HG02884 (cell line): ENCODE results near the gene OAF.
A peak's percentile ranks its signal among the peaks of the same experiment; 100 is the strongest.

Experiments
- ATAC-seq: cut with Tn5 transposase; IDR thresholded peaks from one replicate; pipeline ENCODE4 v1.9.1; 2021; ENCODE audit warnings: mild to moderate bottlenecking, moderate library complexity; ENCODE audit not compliant: unreplicated experiment

The OAF gene

DNA sequence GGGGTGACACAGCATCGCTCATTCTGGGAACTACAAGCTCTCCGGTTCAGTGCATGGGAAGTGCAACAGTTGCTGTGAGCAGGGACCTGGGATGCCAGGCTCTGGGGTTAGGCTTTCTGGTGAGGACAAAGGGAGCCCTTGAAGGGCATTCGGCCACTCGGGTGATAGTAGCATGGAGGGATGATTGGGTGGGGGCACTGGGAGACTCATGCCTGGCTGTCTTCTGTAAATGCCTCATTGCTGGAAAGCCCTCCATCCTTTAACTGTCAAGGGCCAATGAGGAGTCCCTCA is 9.9 kb downstream of the OAF start:
- ATAC-seq = no peak

GRCh38 chr11:120221115-120221752 is 10.4 kb downstream of the OAF start:
- ATAC-seq = no peak

- ATAC-seq = no peak
Observed at GRCh38 chr11:120222916-120223315, 12.1 kb downstream of the OAF start.

DNA sequence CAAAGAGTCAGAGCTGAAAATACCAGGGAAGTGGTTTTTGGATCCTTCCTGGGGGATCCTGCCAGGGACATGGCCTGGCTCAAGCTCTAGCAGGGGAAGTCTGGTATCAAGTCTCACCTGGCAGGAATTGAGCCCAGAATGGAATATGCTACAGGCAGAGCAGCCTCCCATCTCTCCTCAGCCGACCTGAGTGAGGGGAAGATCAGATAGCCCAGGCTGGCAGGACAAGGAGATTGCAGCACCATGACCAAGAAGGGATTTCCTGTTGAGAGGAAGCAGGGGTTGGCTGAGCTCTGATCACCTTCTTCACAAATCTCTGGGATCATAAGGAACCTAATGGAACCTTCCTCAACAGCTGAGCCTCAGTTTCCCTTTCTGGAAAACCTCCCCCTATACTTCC is 13.0 kb downstream of the OAF start:
- ATAC-seq = no peak

DNA sequence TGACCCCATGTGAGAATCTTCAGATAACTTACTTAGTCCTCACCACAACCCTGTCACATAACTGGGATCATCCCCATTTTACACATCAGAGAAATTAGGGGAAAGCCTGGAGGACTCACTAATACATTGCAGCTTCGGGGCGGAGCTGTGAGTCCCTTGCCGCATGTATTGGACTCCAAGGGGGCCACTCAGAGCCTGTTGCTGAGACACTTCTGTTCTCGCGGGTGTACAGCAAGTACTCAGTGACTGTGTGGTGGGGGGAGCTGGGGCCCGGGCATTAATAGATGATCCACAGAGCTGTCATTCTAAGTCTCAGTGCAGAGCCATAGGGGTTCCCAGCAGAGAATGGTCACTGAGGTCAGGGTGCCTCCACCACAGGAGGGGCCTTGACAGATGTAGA is 13.5 kb downstream of the OAF start:
- ATAC-seq = no peak

GRCh38 chr11:120224972-120225909 is 14.4 kb downstream of the OAF start:
- peak; percentile 55 for ATAC-seq

GRCh38 chr11:120226242-120226641 is 15.4 kb downstream of the OAF start:
- no peak for ATAC-seq

GRCh38 chr11:120226714-120227113 is 15.9 kb downstream of the OAF start:
- no peak for ATAC-seq

- ATAC-seq = no peak
Observed at GRCh38 chr11:120227228-120227852, 16.5 kb downstream of the OAF start.

DNA sequence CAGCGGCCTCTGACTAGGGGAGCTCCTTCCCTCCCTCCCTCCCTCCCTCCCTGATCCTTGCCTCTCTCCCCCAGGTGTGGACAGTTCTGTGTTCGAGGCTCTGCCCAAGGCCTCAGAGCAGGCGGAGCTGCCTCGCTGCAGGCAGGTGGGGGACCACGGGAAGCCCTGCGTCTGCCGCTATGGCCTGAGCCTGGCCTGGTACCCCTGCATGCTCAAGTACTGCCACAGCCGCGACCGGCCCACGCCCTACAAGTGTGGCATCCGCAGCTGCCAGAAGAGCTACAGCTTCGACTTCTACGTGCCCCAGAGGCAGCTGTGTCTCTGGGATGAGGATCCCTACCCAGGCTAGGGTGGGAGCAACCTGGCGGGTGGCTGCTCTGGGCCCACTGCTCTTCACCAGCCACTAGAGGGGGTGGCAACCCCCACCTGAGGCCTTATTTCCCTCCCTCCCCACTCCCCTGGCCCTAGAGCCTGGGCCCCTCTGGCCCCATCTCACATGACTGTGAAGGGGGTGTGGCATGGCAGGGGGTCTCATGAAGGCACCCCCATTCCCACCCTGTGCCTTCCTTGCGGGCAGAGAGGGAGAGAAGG is 18.1 kb downstream of the OAF start:
- ATAC-seq = no peak

DNA sequence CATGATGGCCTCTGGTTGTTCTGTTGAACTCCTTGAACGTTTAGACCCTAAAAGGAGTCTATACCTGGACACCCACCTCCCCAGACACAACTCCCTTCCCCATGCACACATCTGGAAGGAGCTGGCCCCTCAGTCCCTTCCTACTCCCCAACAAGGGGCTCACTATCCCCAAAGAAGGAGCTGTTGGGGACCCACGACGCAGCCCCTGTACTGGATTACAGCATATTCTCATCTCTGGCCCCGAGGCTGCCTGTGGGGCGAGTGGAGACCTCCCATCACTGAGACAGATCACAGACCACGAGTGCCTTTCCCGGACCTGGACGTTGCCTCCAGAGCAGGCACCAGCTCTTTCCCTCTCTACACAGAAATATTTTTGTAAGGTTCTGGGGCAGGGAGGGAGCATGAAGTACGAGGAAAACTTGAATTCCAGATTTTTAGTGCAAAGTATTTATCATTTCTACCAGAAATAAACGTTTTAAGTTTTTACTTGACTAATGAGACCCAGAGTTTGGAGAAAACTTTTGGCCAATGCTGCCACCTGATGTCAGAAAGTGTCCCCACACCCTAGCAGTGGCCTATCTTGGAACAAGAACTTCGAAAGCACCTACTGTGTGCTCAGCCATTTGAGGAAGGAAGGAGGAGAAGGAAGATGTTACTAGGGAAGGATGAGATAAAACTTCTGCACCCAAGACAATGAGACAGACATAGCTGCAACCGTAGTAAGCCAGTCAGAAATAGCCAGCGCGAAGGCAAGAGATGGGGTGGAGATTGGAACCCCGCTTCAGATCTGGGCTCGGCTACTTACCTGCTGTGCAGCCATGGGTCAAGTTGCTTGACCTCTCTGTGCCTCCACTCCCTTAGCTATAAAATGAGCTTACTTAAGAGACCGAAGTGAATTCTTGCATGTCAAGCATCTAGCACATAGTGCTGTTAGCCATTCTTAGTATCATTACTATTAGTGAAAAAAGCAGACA is 18.9 kb downstream of the OAF start:
- no peak for ATAC-seq

DNA sequence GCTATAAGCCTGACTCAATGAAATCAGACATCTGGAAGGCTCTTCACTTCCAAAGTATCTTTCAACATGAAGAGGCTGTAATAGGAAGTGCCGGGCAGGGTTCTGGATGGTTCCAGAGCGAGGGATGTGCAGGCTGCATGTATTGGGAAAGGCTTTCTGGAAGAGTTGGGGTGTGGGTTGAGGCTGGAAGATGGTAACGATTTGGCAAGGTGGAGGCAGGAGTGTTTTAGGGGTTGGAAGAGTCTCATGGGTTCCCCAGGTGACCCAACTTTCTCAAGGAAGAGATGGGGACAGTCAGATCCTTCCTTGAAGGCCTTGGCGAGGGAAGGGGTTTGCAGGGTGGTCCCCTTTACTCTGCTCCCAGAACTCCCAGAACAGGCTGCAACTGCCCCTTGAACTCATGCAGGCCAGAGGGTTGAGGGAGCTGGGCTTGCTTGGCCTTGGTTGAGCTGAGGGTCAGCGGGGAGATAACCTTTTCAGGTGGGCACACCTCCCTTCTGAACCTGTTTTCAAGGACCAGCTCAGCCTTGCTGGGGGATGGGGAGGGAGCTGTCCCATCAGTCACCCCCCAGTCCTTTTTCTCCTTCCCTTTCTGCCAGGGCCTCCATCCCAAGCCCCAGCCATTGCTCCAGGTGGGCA is 19.7 kb downstream of the OAF start:
- ATAC-seq = no peak

- ATAC-seq = no peak
Observed at GRCh38 chr11:120231963-120232362, 21.1 kb downstream of the OAF start.

- no peak for ATAC-seq
Observed at GRCh38 chr11:120233207-120233803, 22.5 kb downstream of the OAF start.

DNA sequence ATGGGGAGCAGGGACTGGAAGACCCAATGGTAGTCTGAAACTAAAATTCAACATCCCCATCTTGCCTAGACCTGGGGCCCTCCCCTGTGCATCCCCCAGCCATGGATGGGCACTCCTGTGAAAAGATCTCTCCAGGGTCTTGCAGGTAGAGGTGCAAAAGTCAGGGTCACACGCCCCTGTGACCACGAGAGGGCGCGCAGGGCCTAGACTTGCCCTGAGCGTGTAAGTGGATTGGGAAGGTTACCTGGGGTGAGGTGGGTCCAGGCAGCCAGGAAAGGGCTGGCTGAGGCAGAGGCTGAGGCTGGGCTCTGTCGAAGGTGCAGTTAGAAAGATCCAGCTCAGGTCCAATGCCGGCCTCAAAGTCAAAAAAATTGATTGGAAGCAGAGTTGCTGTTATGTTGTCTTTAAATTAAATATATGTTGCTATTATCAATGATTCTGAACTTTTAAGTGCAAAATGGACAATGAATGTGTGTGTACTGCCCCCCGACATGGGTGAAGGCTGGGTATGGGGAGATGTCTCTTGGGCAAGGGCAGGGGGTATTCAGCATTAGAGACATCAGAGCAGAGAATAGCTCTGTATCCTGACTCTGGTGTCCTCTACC is 24.3 kb downstream of the OAF start:
- no peak for ATAC-seq

DNA sequence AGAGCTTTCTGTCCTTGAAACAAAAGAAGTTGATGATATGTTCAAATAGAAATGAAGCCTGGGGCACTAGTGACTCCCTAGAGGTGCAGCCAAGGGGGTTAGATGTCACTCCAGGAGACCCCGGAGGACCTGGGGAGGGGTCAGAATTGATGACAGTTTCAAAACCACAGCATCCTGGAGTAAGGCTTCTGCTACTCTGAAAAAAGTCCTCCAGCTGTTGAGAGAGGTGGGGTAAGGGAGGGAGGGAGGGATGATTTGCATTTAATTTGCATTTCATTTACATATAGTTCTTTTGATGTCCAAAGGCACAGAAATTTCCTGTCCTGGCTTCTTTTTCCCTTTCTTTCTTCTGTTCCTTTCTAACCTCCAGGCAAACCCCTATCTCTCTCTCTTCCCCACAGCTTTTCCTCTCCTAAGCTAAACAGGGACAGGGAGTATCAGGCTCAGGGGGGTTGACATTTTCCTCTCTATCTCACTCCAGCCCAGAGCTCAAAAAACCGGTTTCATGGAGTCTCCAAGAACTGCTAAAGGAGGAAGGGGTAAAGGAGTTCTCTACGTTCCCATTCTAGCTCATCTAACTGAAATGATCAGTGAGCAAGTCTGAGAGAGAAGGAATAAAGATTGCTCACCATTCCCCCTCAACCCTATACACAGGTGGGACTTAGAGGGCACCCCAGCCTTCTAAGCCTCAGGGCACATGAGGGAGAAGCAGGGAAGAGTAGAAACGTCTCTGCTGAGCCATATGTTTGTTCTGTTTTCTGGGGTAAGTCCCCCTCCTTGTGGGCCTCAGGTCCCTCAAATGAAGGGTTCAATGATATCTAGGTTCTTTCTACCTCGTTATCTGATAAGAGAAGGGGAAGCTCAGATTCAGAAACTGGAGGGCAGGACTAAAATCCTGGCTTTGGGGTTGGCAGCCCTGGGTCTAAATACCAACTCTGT is 25.6 kb downstream of the OAF start:
- ATAC-seq = no peak

DNA sequence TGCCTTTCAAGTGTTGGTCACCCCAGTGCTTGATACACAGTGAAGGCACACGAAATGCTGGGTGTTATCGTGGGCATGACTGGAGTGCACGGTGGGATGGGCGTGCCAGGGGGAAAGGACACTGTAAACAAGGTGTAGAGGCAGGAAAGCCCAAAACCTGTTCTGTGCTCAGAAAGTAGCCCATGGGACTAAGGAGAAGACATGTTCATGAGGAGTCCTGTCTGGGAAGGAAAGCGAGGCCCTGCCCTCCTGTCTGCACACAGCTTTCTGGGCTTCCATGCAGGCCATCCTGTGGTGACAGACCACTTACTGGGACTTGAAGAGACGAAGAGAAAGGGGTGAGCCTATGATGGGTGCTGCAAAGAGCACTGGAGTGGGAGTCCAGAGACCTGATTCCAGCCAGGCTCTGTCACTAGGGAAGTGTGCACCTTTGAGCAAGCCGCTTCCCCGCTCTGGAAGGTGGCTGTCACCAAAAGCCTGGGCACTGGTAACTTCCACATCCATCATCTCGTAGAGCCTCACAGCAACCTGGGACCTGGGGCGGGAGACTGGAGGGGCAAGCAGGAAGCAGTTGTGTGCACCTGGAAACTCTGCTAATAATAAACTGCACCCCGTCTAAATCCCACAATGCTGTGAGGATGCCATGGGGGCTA is 28.3 kb downstream of the OAF start:
- ATAC-seq = no peak
